Astrocyte (in vitro differentiated cells and primary cell): ENCODE data around the gene GALNT8. TPM values are rescaled to one million over a fixed set of nuclear protein-coding genes. Genes with fewer than 3 reads are reported as not detected.

ENCODE experiments used
- DNase-seq: peaks from one replicate; pipeline ENCODE4 v3.0.0-alpha.2; 2010; ENCODE audit warnings: low read depth
- FAIRE-seq: peaks from 2 replicates; lab custom pipeline; 2011; peaks lifted over from hg19 to GRCh38; lab: Jason Lieb, UNC
- H2AFZ ChIP-seq: 2 replicates; pipeline ENCODE4 v1.6.0; 2012; ENCODE audit warnings: low read depth, low read length, inconsistent platforms
- H3K27ac ChIP-seq: 2 replicates; pipeline ENCODE4 v1.5.1; 2011; ENCODE audit warnings: low read depth, low read length, inconsistent platforms
- H3K27me3 ChIP-seq: 2 replicates; pipeline ENCODE4 v1.6.0; 2011; ENCODE audit warnings: low read length, inconsistent platforms; ENCODE audit not compliant: insufficient read depth
- H3K36me3 ChIP-seq: 2 replicates; pipeline ENCODE4 v1.5.1; 2011; ENCODE audit warnings: low read length, inconsistent platforms; ENCODE audit not compliant: insufficient read depth
- H3K4me1 ChIP-seq: 2 replicates; pipeline ENCODE4 v1.5.1; 2011; ENCODE audit warnings: low read length, inconsistent platforms; ENCODE audit not compliant: insufficient read depth
- H3K4me2 ChIP-seq: 2 replicates; pipeline ENCODE4 v1.6.0; 2012; ENCODE audit warnings: low read length, inconsistent platforms
- H3K4me3 ChIP-seq: 2 replicates; pipeline ENCODE4 v1.5.1; 2011; ENCODE audit warnings: low read depth, mild to moderate bottlenecking, low read length, inconsistent platforms; ENCODE audit not compliant: insufficient read depth
- H3K79me2 ChIP-seq: 2 replicates; pipeline ENCODE4 v1.6.0; 2012; ENCODE audit warnings: mild to moderate bottlenecking, low read length, inconsistent platforms; ENCODE audit not compliant: insufficient read depth
- H3K9ac ChIP-seq: 2 replicates; pipeline ENCODE4 v1.6.0; 2012; ENCODE audit warnings: mild to moderate bottlenecking, low read length, inconsistent platforms
- H3K9me3 ChIP-seq: 2 replicates; pipeline ENCODE4 v1.5.1; 2012; ENCODE audit warnings: low read depth, mild to moderate bottlenecking, low read length, inconsistent platforms; ENCODE audit not compliant: insufficient read depth
- H4K20me1 ChIP-seq: 2 replicates; pipeline ENCODE4 v1.6.0; 2012; ENCODE audit warnings: low read length, inconsistent platforms; ENCODE audit not compliant: insufficient read depth
- H3K27ac Mint-ChIP-seq: one replicate; pipeline ENCODE4 v1.8.0; 2021; ENCODE audit warnings: mild to moderate bottlenecking, mixed read lengths; ENCODE audit not compliant: unreplicated experiment
- H3K27me3 Mint-ChIP-seq: one replicate; pipeline ENCODE4 v1.8.0; 2021; ENCODE audit warnings: low read depth, mixed read lengths; ENCODE audit not compliant: unreplicated experiment
- H3K36me3 Mint-ChIP-seq: one replicate; pipeline ENCODE4 v1.8.0; 2021; ENCODE audit warnings: low read depth, mixed read lengths; ENCODE audit not compliant: unreplicated experiment
- H3K4me1 Mint-ChIP-seq: one replicate; pipeline ENCODE4 v1.8.0; 2021; ENCODE audit warnings: low read depth, mixed read lengths; ENCODE audit not compliant: unreplicated experiment
- H3K4me3 Mint-ChIP-seq: one replicate; pipeline ENCODE4 v1.8.0; 2021; ENCODE audit warnings: mild to moderate bottlenecking, moderate library complexity, mixed read lengths; ENCODE audit not compliant: unreplicated experiment
- H3K9me3 Mint-ChIP-seq: one replicate; pipeline ENCODE4 v1.8.0; 2021; ENCODE audit warnings: mild to moderate bottlenecking, mixed read lengths; ENCODE audit not compliant: unreplicated experiment
- EZH2 ChIP-seq: IDR thresholded peaks from 2 replicates; pipeline ENCODE4 v1.6.1; 2012; ENCODE audit warnings: mild to moderate bottlenecking, low read length, inconsistent platforms; ENCODE audit not compliant: insufficient read depth
- total RNA-seq: library from RNA; stranded (reverse); gene quantifications from 2 replicates; pipeline ENCODE4 v1.2.1, GENCODE V29; 2021
- TF ChIP-seq, protein P1 (sequence below): IDR thresholded peaks from 2 replicates; pipeline ENCODE4 v1.5.1; 2011; ENCODE audit warnings: low read depth, mild to moderate bottlenecking, inconsistent platforms, low read length, moderate library complexity; ENCODE audit not compliant: insufficient read depth

Gene GALNT8
- total RNA-seq, 1 donor from 2014 or later, result 6.4 TPM

DNA sequence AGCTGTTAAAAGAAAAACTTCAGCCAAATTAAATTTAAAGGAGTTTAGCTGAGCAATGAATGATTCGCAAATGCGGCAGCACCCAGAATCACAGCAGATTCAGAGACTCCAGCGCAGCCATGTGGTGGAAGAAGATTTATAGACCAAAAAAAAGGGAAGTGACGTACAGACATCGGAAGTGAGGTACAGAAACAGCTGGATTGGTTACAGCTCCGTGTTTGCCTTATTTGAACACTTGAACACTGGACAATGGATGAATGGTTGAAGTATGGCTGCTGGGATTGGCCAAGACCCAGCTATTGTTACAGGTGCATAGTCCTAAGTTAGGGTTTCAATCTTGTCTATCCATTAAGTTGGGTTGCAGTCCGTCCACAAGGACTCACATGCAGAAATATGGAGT is 42.6 kb downstream of the GALNT8 start:
- TF ChIP-seq, protein P1, sequence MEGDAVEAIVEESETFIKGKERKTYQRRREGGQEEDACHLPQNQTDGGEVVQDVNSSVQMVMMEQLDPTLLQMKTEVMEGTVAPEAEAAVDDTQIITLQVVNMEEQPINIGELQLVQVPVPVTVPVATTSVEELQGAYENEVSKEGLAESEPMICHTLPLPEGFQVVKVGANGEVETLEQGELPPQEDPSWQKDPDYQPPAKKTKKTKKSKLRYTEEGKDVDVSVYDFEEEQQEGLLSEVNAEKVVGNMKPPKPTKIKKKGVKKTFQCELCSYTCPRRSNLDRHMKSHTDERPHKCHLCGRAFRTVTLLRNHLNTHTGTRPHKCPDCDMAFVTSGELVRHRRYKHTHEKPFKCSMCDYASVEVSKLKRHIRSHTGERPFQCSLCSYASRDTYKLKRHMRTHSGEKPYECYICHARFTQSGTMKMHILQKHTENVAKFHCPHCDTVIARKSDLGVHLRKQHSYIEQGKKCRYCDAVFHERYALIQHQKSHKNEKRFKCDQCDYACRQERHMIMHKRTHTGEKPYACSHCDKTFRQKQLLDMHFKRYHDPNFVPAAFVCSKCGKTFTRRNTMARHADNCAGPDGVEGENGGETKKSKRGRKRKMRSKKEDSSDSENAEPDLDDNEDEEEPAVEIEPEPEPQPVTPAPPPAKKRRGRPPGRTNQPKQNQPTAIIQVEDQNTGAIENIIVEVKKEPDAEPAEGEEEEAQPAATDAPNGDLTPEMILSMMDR, result no peak
- no peak for TF ChIP-seq EZH2
- H3K36me3 ChIP-seq, result no peaks in the 10 kb centered on the region
- no peaks in the 10 kb centered on the region for H3K27me3 ChIP-seq
- no peaks in the 10 kb centered on the region for H4K20me1 ChIP-seq
- H3K4me3 ChIP-seq, result no peak overlapping the region
- H3K9me3 ChIP-seq, result no peaks in the 10 kb centered on the region
- no peak overlapping the region for H3K4me2 ChIP-seq
- no peaks in the 10 kb centered on the region for H3K4me1 Mint-ChIP-seq
- no peak overlapping the region for H3K27ac Mint-ChIP-seq
- H3K9ac ChIP-seq, result no peak overlapping the region
- peaks cover 8% of the 10 kb centered on the region for H3K27me3 Mint-ChIP-seq
- no peaks in the 10 kb centered on the region for H3K36me3 Mint-ChIP-seq
- H2AFZ ChIP-seq, result no peak overlapping the region
- no peaks in the 10 kb centered on the region for H3K9me3 Mint-ChIP-seq
- H3K79me2 ChIP-seq, result no peaks in the 10 kb centered on the region
- DNase-seq (no peak), FAIRE-seq (no peak)
- H3K27ac ChIP-seq, result no peak overlapping the region
- H3K4me1 ChIP-seq, result no peaks in the 10 kb centered on the region
- H3K4me3 Mint-ChIP-seq, result no peak overlapping the region

- peaks cover 8% of the 10 kb centered on the region for H3K27me3 Mint-ChIP-seq
- no peak overlapping the region for H3K9ac ChIP-seq
- H3K9me3 Mint-ChIP-seq, result no peaks in the 10 kb centered on the region
- no peaks in the 10 kb centered on the region for H3K4me1 Mint-ChIP-seq
- H3K4me3 ChIP-seq, result no peak overlapping the region
- no peak overlapping the region for H3K27ac Mint-ChIP-seq
- H3K36me3 Mint-ChIP-seq, result no peaks in the 10 kb centered on the region
- no peaks in the 10 kb centered on the region for H4K20me1 ChIP-seq
- H3K9me3 ChIP-seq, result no peaks in the 10 kb centered on the region
- peak overlapping the region; percentile 17 for H2AFZ ChIP-seq
- H3K4me2 ChIP-seq, result no peak overlapping the region
- H3K4me3 Mint-ChIP-seq, result no peak overlapping the region
- FAIRE-seq, result no peak
- no peak for DNase-seq
- no peak for TF ChIP-seq EZH2
- TF ChIP-seq, protein P1, result no peak
- no peak overlapping the region for H3K27ac ChIP-seq
- H3K4me1 ChIP-seq, result no peaks in the 10 kb centered on the region
- no peaks in the 10 kb centered on the region for H3K36me3 ChIP-seq
- H3K79me2 ChIP-seq, result no peaks in the 10 kb centered on the region
- H3K27me3 ChIP-seq, result no peaks in the 10 kb centered on the region
Measured at GRCh38 chr12:4763549-4763948, 43.3 kb downstream of the GALNT8 start.

DNA sequence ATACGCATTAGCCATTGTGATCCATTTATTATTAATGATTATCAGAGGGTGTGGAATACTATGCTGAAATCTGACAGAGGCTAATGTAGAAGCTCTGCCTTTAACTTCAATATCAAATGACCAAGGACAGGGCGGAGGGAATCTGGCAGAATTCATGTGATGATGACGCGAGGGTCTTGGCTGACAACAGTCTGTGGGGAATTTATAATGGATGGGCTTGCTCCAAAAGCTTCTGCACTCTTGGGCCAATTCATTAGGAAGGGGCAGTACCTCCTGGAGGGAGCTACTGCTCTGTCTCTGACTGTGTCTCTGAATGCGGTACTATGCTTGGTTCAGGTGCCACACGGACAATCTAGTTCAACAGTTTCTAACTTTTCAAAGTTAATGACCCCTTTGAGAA is 46.2 kb downstream of the GALNT8 start:
- FAIRE-seq, result no peak
- no peaks in the 10 kb centered on the region for H3K4me1 ChIP-seq
- TF ChIP-seq, protein P1, result no peak
- no peak for TF ChIP-seq EZH2
- H3K27ac ChIP-seq, result no peak overlapping the region
- peaks cover 8% of the 10 kb centered on the region for H3K27me3 Mint-ChIP-seq
- no peaks in the 10 kb centered on the region for H3K27me3 ChIP-seq
- no peak overlapping the region for H3K4me3 Mint-ChIP-seq
- H3K4me3 ChIP-seq, result no peak overlapping the region
- H3K36me3 ChIP-seq, result no peaks in the 10 kb centered on the region
- no peaks in the 10 kb centered on the region for H3K9me3 ChIP-seq
- H4K20me1 ChIP-seq, result no peaks in the 10 kb centered on the region
- H2AFZ ChIP-seq, result no peak overlapping the region
- no peak overlapping the region for H3K27ac Mint-ChIP-seq
- no peaks in the 10 kb centered on the region for H3K36me3 Mint-ChIP-seq
- H3K79me2 ChIP-seq, result no peaks in the 10 kb centered on the region
- no peak overlapping the region for H3K9ac ChIP-seq
- no peak for DNase-seq
- H3K9me3 Mint-ChIP-seq, result no peaks in the 10 kb centered on the region
- H3K4me1 Mint-ChIP-seq, result peaks cover 12% of the 10 kb centered on the region
- H3K4me2 ChIP-seq, result no peak overlapping the region
